Superior temporal gyrus (tissue), 1 donor: Measurements from ENCODE around the gene PTGER2.

Experiments
- DNase-seq: peaks from one replicate; pipeline ENCODE4 v3.0.0-alpha.2; 2016; ENCODE audit errors: extremely low spot score

The PTGER2 gene

GRCh38 chr14:52305014-52305413, 9.1 kb upstream of the PTGER2 start:
- no peak for DNase-seq

DNA sequence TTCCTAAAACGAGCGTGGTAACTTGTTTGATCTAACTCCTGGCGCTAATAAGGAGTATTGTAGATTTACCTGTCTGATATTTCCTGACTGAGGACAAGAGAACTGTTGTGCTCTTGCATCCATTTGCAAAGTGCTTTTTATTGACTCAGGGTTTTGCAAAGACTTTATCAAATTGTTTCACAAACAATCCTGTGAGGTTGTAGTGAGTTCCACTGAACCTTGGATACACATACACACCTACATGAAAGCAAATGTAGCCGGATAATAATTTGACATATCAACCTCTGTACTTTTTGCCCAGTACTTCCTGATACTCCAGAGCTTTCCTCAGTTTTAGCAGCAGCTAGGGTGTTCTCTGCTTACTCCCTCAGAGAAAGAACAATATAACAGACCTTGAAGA, 6.7 kb upstream of the PTGER2 start:
- DNase-seq, result no peak

- DNase-seq, result no peak
These were observed 6.2 kb upstream of the PTGER2 start for GRCh38 chr14:52307905-52308304.

GRCh38 chr14:52310541-52310940, 3.6 kb upstream of the PTGER2 start:
- DNase-seq, result no peak

GRCh38 chr14:52312931-52313355, 1.2 kb upstream of the PTGER2 start:
- DNase-seq, result no peak

DNA sequence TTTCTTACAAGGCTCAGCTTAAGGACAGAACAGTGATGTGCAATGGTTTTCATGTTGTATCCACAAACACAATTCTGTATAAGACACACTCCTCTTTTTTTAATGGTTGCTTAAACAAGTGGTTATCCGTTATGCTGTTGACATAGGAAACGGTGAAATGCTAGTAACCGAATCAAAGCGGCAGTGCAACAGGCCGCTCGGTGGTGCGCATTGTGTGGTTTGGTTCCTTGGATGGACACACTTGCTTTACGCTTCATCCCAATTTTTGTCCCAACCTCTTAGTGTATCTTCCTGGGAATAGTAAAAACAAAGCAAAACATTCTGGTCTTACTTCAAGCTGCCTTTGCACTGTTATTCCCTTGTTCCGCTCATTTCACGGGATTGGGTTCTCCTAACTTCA, 650 bp upstream of the PTGER2 start:
- no peak for DNase-seq

DNA sequence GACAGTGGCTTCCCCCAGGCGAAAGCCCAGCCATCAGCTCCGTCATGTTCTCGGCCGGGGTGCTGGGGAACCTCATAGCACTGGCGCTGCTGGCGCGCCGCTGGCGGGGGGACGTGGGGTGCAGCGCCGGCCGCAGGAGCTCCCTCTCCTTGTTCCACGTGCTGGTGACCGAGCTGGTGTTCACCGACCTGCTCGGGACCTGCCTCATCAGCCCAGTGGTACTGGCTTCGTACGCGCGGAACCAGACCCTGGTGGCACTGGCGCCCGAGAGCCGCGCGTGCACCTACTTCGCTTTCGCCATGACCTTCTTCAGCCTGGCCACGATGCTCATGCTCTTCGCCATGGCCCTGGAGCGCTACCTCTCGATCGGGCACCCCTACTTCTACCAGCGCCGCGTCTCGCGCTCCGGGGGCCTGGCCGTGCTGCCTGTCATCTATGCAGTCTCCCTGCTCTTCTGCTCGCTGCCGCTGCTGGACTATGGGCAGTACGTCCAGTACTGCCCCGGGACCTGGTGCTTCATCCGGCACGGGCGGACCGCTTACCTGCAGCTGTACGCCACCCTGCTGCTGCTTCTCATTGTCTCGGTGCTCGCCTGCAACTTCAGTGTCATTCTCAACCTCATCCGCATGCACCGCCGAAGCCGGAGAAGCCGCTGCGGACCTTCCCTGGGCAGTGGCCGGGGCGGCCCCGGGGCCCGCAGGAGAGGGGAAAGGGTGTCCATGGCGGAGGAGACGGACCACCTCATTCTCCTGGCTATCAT, 663 bp downstream of the PTGER2 start:
- DNase-seq, result no peak

GRCh38 chr14:52315355-52315718, 1.2 kb downstream of the PTGER2 start:
- no peak for DNase-seq

DNA sequence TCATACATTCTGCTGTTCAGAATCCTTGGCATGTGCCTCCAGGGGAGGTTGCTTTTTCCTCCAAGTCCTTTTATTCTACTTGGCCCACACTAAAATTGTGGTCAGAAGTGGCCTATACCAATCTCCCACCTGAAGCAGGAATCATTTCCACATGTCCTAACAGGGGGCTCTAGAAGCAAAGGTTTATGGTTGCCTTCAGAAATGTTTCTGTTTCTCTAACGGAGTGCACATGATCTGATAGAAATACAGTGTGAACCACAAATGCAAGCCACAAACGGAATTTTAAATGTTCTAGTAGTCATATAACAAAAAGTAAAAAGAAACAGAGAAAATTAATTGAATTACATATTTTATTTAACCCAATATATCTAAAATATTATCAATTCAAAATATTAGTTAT, 4.0 kb downstream of the PTGER2 start:
- no peak for DNase-seq

GRCh38 chr14:52318826-52319645, 4.9 kb downstream of the PTGER2 start:
- DNase-seq, result no peak

DNA sequence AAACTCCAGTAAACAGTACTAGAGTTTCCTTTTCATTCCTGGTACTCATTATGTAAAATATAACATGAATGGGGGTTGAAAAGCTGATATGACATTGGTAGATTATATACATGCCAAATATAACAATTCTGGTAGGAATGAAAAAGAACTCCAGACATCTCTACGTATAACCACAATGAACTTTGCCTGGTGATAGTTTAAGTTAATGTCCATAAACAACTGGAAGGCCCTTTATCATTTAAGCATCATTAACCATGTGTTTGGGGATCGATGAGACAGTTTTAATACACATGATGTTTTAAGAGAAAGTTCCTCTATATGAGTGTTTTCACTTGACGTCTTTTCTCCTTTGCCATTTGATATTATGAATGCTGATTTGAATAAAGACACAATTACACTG, 5.8 kb downstream of the PTGER2 start:
- no peak for DNase-seq

DNA sequence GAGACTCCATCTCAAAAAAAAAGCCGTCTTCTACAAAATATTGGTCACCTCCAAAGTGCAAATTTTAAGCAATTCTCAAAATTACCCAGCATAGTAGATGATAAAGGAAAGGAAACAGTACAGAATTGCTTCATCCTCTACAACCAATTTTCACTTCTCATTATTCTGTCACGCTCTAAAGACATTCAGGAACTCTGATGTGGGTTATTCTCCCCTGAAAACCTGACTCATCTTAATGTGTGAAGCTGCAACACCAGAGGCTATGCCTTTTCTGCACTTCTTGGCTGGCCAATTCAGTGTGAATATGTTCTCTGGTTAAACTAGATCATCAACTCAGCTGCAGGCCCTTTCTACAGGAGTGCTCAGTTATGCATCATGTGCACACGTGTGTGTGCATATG, 11.0 kb downstream of the PTGER2 start:
- no peak for DNase-seq

GRCh38 chr14:52325630-52326029, 11.5 kb downstream of the PTGER2 start:
- no peak for DNase-seq

- no peak for DNase-seq
These were observed 13.5 kb downstream of the PTGER2 start for GRCh38 chr14:52327374-52328226.

DNA sequence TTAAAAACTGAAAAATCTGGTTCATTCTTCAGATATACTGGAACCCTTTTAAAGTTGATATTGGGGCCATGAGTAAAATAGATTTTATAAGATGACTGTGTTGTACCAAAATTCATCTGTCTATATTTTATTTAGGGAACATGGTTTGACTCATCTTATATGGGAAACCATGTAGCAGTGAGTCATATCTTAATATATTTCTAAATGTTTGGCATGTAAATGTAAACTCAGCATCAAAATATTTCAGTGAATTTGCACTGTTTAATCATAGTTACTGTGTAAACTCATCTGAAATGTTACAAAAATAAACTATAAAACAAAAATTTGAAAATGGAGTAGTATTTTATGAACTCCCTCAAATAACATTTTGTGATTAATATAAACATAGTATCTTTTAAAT, 14.2 kb downstream of the PTGER2 start:
- DNase-seq, result no peak

GRCh38 chr14:52329678-52330369, 15.7 kb downstream of the PTGER2 start:
- DNase-seq, result no peak

- no peak for DNase-seq
These were observed 18.2 kb downstream of the PTGER2 start for GRCh38 chr14:52332269-52332668.

GRCh38 chr14:52333108-52333507, 19.0 kb downstream of the PTGER2 start:
- DNase-seq, result no peak

DNA sequence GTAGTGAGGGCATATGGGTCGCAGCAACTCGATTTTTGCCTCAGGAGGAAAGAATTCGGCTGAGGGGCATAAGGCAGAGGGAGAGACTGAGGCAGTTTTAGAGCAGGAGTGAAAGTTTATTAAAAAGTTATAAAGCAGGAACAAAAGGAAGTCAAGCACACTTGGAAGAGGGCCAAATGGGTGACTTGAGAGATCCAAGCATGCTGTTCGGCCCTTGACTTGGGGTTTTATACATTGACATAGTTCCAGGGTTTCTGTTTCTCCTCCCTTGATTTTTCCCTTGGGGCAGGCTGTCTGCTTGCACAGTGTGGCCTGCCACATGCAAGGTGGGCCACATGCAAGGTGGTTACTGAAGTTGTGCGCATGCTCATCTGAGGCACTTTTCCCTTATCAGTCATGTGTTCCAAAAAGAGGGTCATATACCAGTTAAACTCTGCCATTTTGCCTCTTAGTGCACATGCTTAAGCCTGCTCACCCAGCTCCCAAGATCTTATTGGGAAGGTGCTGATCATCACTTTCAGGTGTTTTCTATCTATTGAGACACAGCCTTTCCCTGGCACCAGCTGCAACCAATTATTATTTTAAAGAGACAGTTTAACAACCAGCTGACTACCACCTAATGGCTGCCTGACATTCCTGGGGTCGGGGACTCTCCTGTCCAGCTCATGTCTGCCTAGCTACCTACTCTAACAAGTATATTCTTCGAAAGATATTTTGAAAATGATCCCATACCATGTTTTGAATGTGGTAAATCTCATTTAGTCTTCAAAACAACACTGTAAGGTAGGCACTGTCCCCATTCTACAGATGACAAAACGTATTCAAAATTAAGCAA, 19.9 kb downstream of the PTGER2 start:
- no peak for DNase-seq

DNA sequence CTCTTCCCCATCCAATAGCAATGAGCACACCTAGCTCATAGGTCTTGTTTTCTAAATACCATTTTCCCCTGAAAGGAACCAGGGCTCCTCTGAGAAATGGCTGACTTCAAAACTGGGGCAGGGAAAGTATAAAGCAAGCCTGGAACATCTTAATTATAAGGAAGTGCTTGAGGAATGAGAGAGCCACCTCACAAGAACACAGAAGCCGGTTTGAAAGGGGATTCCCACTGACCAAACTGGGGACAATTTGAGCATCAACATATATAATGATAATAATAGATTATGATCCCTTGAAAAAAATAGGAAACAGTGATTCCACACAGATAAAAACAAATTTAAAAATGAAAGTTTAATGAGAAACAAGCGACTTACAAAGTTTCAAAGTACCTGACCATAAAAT, 22.1 kb downstream of the PTGER2 start:
- no peak for DNase-seq
